Measurements from ENCODE around the gene ULK4. TPM values are rescaled to one million over a fixed set of nuclear protein-coding genes. Genes with fewer than 3 reads are reported as not detected.

The ULK4 gene
- total and polyA plus RNA-seq, 2 of the 8 experiments (the other 6 are each of a cell fraction or from before 2014, with no cell fraction given), result 3.0 to 10.8 TPM

DNA sequence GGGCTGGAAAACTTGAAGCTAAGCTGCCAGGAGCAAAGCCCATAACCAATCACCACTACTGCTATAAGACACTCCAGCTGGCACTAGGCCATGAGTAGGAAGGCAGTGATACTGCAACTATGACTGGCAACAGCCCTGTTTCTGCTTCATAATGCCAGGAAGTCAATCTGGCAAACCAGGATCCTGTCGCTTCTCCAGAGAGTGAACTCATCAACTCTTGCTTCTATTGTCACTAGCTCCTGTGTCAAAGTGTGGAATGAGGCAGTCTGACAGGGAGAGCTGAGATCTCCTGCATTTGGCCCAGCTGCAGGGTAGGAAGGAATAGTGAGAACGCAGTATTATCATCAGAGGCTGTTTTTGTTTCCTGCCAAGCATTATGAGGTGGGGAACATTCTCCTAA lies 657.3 kb downstream of the ULK4 start:
- Histone ChIP-seq H3K18ac (ENCODE audit: extremely low read depth, low read length) (no peak overlapping the region), H2AFZ (ENCODE audit: low read length) (no peak overlapping the region), H3K4ac (replicated peaks; ENCODE audit: insufficient read length, low read depth, low read length) (no peak overlapping the region), H4K20me1 (replicated peaks in 1 of 2; ENCODE audit: control insufficient read depth in 1 of 2, insufficient read depth in 2 of 2, low read length in 2 of 2) (no peaks in the 10 kb centered on the region), H3K4me2 (ENCODE audit: insufficient read depth in 1 of 2, low read depth in 2 of 2, low read length in 2 of 2) (no peak overlapping the region), H3K14ac (ENCODE audit: insufficient read length) (peak overlapping the region; percentile 42), H3K27me3 (replicated peaks in 1 of 4; ENCODE audit: control insufficient read depth in 3 of 4, extremely low read depth in 1 of 4, insufficient read depth in 3 of 4, low read length in 3 of 4) (no peaks in the 10 kb centered on the region), H3K79me1 (ENCODE audit: low read depth, low read length) (no peaks in the 10 kb centered on the region), H3K56ac (replicated peaks; ENCODE audit: insufficient read length, low read depth, low read length) (no peak overlapping the region), H2BK120ac (replicated peaks; ENCODE audit: low read depth, low read length) (no peak overlapping the region), H4K8ac (ENCODE audit: extremely low read depth, insufficient read depth, low read length) (no peak overlapping the region), H3K23ac (ENCODE audit: insufficient read length) (no peak overlapping the region), H4K5ac (ENCODE audit: insufficient read length, low read depth, low read length) (no peak overlapping the region), H3K27ac (ENCODE audit: low read depth, low read length) (no peak overlapping the region), H2BK20ac (ENCODE audit: low read length) (no peak overlapping the region), H2BK15ac (ENCODE audit: low read length) (no peak overlapping the region), H3K4me1 (replicated peaks in 1 of 4; ENCODE audit: control insufficient read depth in 3 of 4, insufficient read depth in 4 of 4, low read length in 3 of 4) (no peaks in the 10 kb centered on the region), H2BK12ac (ENCODE audit: low read depth, low read length) (no peak overlapping the region), H2BK5ac (ENCODE audit: low read depth, low read length) (no peak overlapping the region), H4K91ac (replicated peaks; ENCODE audit: insufficient read length, low read length) (no peak overlapping the region), H3K4me3 (ENCODE audit: extremely low read depth in 1 of 4, insufficient read depth in 2 of 4, low read depth in 3 of 4, low read length in 4 of 4) (no peak overlapping the region), H3K9ac (replicated peaks in 1 of 4; ENCODE audit: extremely low read depth in 1 of 4, low read depth in 3 of 4, low read length in 3 of 4) (no peak overlapping the region; a peak in 1 of 7 replicates), H2AK5ac (ENCODE audit: low read depth, low read length) (no peak overlapping the region), H3K9me3 (ENCODE audit: insufficient read depth in 2 of 2, low read depth in 1 of 2, low read length in 1 of 2) (no peaks in the 10 kb centered on the region), H3K79me2 (ENCODE audit: control insufficient read depth in 1 of 2, insufficient read depth in 2 of 2, low read length in 2 of 2) (no peaks in the 10 kb centered on the region), H3K36me3 (ENCODE audit: control insufficient read depth in 2 of 4, insufficient read depth in 4 of 4, low read length in 3 of 4) (no peaks in the 10 kb centered on the region), H3K23me2 (ENCODE audit: low read depth, low read length) (no peaks in the 10 kb centered on the region)
- WGBS, 2 experiments (ENCODE audit: extremely low coverage in 1 of 2, insufficient coverage in 1 of 2, insufficient read length in 1 of 2, insufficient replicate concordance in 2 of 2, low coverage in 1 of 2, low lambda C conversion rate in 2 of 2, missing lambda C conversion rate in 1 of 2), result 84% methylated on average over 2 of the region's 2 CpGs; no CpG with 5 or more reads in 1 of the 2 experiments
- TF ChIP-seq BRCA1 (IDR thresholded peaks at IDR 0.05; ENCODE audit: low read depth, low read length) (no peak), KDM5A (IDR thresholded peaks at IDR 0.05; ENCODE audit: low read length) (no peak), HDAC6 (IDR thresholded peaks at IDR 0.05; ENCODE audit: low read depth, low read length) (no peak), NANOG (IDR thresholded peaks at IDR 0.05; ENCODE audit: insufficient read depth, low read depth, low read length, poor library complexity, severe bottlenecking) (no peak)
- TF ChIP-seq, protein P1, sequence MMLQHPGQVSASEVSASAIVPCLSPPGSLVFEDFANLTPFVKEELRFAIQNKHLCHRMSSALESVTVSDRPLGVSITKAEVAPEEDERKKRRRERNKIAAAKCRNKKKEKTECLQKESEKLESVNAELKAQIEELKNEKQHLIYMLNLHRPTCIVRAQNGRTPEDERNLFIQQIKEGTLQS (IDR thresholded peaks at IDR 0.05; ENCODE audit: insufficient read depth, low read depth, low read length), result no peak
- ChIA-PET CTCF (ENCODE audit: partially characterized antibody) (interaction anchor here (0.7 to 1.6 kb wide), 3 partner anchors 9 to 19 kb away, joined by 3 to 5 read pairs (median 4); no protein-coding TSS in a partner anchor), POLR2A (ENCODE audit: partially characterized antibody) (no interaction called here)
- no peak for DNase-seq (ENCODE audit: low read depth in 1 of 2, low spot score in 2 of 2)
- no peak for FAIRE-seq

Measured in H1 (cell line).